AG09319 (cell line): ENCODE data around the gene GRK2.
"Not testable (repeated sequence)": the region's sequence is repeated elsewhere in the genome, so short reads cannot be mapped to it uniquely, and the experiment has no call there.

Source experiments
- DNase-seq: peaks from one replicate; pipeline ENCODE4 v3.0.0-alpha.2; 2010; ENCODE audit warnings: low read depth; ENCODE audit errors: extremely low read depth
- CTCF ChIP-seq: IDR thresholded peaks from 2 replicates; pipeline ENCODE4 v1.5.1; 2011; ENCODE audit warnings: low read depth, mild to moderate bottlenecking, inconsistent platforms, low read length, moderate library complexity

The GRK2 gene

GRCh38 chr11:67266449-67267187 lies at the start of gene GRK2:
TSS of gene GRK2 (plus strand) at chr11:67266473. CDS start at chr11:67266700, 227 bp downstream.
- TF ChIP-seq CTCF, result no peak
- no peak for DNase-seq

GRCh38 chr11:67227726-67228125 lies 38.5 kb upstream of the GRK2 start:
- no peak for TF ChIP-seq CTCF
- DNase-seq, result no peak

- no peak for DNase-seq
- TF ChIP-seq CTCF, result no peak
Observed at GRCh38 chr11:67230406-67230805, 35.9 kb upstream of the GRK2 start.

- DNase-seq, result no peak
- no peak for TF ChIP-seq CTCF
Observed at GRCh38 chr11:67230886-67231285, 35.4 kb upstream of the GRK2 start.

GRCh38 chr11:67233584-67234190 lies 32.6 kb upstream of the GRK2 start:
- DNase-seq, result no peak
- no peak for TF ChIP-seq CTCF

GRCh38 chr11:67234571-67234970 lies 31.7 kb upstream of the GRK2 start:
- DNase-seq, result not testable (repeated sequence)

- no peak for DNase-seq
- TF ChIP-seq CTCF, result no peak
Observed at GRCh38 chr11:67237574-67237973, 28.7 kb upstream of the GRK2 start.
